Measurements from ENCODE around the gene FBXW4.

The FBXW4 gene

DNA sequence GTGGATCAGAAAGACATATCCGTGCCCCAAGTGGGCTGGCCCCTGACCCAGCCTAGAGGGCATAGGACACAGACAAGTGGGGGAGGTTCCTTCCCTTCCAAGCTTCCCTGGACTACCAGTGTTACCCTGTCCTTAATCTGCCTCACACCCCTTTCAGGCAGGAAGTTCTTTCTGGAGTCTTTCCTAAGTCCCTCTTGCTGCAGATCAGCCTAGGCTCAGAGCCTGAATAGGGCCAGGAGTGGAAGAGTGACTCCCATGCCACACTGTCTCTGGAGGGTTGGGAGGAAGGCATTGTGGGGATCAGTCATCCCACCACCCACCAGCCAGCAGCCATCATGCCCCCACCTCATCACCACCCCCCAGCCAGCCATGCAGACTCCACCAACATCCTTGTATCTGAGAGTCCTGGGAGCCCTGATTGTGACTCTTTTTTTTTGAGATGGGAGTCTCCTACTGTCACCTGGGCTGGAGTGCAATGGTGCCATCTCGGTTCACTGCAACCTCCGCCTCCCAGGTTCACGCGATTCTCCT lies 129.5 kb downstream of the FBXW4 start:
- TF ChIP-seq, protein P1, sequence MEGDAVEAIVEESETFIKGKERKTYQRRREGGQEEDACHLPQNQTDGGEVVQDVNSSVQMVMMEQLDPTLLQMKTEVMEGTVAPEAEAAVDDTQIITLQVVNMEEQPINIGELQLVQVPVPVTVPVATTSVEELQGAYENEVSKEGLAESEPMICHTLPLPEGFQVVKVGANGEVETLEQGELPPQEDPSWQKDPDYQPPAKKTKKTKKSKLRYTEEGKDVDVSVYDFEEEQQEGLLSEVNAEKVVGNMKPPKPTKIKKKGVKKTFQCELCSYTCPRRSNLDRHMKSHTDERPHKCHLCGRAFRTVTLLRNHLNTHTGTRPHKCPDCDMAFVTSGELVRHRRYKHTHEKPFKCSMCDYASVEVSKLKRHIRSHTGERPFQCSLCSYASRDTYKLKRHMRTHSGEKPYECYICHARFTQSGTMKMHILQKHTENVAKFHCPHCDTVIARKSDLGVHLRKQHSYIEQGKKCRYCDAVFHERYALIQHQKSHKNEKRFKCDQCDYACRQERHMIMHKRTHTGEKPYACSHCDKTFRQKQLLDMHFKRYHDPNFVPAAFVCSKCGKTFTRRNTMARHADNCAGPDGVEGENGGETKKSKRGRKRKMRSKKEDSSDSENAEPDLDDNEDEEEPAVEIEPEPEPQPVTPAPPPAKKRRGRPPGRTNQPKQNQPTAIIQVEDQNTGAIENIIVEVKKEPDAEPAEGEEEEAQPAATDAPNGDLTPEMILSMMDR (IDR thresholded peaks at IDR 0.05; ENCODE audit: low read depth, low read length): no peak
- H3K36me3 ChIP-seq: no peaks in the 10 kb centered on the region
- DNase-seq: no peak
- peaks cover 5% of the 10 kb centered on the region for H3K27me3 ChIP-seq
- no peaks in the 10 kb centered on the region for H3K9me3 ChIP-seq
- H3K4me1 ChIP-seq: peaks cover 13% of the 10 kb centered on the region
- no peak overlapping the region for H3K4me3 ChIP-seq (ENCODE audit: low read depth, low read length)

DNA sequence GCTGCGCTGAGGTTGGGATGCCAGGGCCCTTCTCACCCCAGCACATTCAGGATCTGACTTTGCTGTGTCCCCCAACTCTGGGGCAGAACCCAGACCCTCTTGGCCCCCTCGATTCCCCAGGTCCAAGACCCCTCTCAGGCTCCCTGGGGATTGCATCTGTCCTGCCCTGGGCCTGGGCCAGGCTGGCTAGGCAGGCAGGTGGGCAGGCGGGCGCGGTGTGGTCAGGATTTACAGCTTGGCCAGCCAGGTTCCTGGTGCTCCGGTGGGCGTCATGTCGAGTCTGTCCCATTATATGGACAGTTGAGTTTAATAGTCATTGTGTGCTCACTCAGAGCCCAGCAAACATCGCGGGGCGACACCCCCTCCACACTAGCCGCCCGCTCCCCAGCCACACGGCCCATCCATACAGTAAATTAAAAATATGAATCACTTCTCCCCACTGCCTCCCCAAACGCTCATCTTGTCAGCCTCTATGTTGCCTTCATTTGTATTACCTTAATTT lies 130.4 kb downstream of the FBXW4 start:
- Histone ChIP-seq H3K36me3 (no peaks in the 10 kb centered on the region), H3K9me3 (no peaks in the 10 kb centered on the region), H3K27me3 (peaks cover 4% of the 10 kb centered on the region), H3K4me3 (ENCODE audit: low read depth, low read length) (no peak overlapping the region), H3K4me1 (peaks cover 22% of the 10 kb centered on the region)
- DNase-seq: no peak
- TF ChIP-seq, protein P1 (IDR thresholded peaks at IDR 0.05; ENCODE audit: low read depth, low read length): no peak

DNA sequence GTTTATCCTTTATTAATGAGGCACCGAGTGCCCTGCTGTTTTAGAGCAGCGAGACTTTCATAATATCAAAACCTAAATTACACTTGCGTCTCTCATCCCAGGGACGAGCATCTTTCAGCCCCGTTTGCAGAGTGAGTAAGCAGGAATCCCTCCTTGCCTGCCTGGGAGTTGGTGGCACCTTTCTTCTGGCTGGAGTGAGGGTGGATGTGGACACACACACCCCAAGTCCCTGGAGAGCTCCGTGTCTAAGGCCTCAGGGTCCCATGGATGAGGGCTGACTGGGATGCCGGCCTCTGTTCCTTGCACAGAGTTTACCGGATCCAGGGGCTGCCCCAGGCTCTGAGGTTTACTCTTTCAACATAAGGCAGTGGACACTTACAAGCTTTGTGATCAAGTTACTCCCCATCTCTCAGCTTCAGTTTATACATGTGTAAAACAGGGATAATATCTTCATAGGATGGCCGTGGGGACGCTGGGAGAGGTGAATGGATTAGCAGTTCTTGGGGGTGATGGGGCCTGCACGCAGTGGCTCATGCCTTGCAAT lies 131.4 kb downstream of the FBXW4 start:
- TF ChIP-seq, protein P1 (IDR thresholded peaks at IDR 0.05; ENCODE audit: low read depth, low read length): no peak
- H3K27me3 ChIP-seq: no peaks in the 10 kb centered on the region
- H3K4me3 ChIP-seq (ENCODE audit: low read depth, low read length): no peak overlapping the region
- H3K4me1 ChIP-seq: peaks cover 29% of the 10 kb centered on the region
- H3K36me3 ChIP-seq: no peaks in the 10 kb centered on the region
- DNase-seq: no peak
- no peaks in the 10 kb centered on the region for H3K9me3 ChIP-seq

DNA sequence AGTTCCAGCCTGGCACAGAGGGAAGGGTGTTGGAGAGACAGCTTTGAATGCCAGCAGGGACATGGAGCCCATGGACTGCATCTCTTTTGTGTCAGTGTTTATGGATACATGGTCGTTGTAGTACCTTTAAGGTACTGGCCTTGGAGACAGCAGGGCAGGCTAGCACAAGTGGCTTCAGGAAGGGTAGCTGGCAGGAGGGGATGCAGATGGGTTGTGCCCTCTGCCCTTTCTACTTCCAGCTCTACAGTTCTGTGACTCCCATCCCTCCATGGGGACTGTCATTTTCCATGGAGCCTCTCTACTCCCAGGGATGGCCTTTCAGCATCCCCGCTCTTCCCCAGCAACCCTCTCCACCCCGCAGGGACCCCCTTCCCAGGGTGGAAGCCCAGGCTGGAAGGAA lies 132.0 kb downstream of the FBXW4 start:
- TF ChIP-seq, protein P1 (IDR thresholded peaks at IDR 0.05; ENCODE audit: low read depth, low read length): no peak
- no peak for DNase-seq
- H3K36me3 ChIP-seq: no peaks in the 10 kb centered on the region
- H3K4me3 ChIP-seq (ENCODE audit: low read depth, low read length): no peak overlapping the region
- peaks cover 33% of the 10 kb centered on the region for H3K4me1 ChIP-seq
- no peaks in the 10 kb centered on the region for H3K27me3 ChIP-seq
- H3K9me3 ChIP-seq: no peaks in the 10 kb centered on the region

DNA sequence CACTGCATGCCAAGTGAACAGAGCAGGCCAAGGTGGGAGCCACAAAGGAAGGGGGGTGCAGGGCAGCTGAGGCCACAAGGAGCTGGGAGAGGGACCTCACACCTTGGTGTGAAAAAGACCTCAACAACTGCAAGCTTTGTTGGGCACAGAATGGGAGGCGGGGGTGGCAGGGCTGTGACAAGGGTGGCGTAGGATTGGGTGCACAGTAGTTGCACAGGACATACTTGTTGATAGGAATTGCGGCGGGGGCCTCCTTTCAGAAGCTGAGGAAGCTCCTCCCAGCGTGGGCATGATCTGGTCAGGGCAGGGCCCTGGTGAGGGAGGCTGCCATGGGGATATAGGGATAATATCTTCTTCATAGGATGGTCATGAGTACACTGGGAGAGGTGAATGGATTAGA lies 132.7 kb downstream of the FBXW4 start:
- no peak overlapping the region for H3K4me3 ChIP-seq (ENCODE audit: low read depth, low read length)
- peaks cover 33% of the 10 kb centered on the region for H3K4me1 ChIP-seq
- no peak for DNase-seq
- TF ChIP-seq, protein P1 (IDR thresholded peaks at IDR 0.05; ENCODE audit: low read depth, low read length): no peak
- no peaks in the 10 kb centered on the region for H3K36me3 ChIP-seq
- H3K9me3 ChIP-seq: no peaks in the 10 kb centered on the region
- H3K27me3 ChIP-seq: no peaks in the 10 kb centered on the region

DNA sequence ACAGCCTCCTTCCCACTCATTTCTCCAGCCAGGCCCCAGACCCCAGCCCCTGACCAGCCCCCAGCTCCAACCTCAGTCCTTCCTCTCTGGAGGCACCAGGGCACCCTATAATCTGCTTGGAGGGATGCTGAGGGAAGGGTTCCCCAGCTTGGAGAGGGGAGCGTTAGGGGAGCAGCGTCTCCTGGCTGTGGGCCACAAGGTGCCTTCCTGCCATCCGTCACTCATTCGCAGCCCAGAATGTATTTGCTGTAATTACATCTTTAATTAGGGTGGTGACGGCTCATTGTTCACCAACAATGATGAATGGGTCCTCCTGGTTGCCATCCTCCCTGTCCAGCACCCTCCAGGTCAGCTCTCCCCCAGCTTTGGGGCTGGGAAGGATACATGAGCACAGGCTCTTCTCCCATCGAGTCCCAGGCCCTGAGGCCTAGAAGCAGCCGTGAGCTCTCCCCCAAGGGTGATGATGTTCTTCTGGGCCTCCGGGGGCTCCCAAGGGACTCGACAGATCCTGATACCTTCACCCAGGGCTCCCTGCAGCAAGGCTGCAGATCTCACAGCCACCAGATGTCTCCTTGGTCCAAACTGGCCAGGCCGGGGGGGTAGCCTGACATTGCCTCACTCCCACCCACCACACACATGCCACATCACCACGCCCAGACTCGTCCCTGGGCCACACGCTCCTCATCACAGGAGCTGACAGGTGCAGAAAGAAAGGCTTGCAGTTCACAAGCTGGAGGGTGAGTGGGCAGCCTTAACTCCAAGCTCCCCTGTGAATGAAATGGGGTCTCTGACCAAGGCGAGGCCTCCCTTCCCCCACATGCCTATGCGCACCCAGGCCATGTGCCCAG lies 133.7 kb downstream of the FBXW4 start:
- TF ChIP-seq, protein P1 (IDR thresholded peaks at IDR 0.05; ENCODE audit: low read depth, low read length): no peak
- peaks cover 33% of the 10 kb centered on the region for H3K4me1 ChIP-seq
- no peaks in the 10 kb centered on the region for H3K36me3 ChIP-seq
- no peak for DNase-seq
- H3K4me3 ChIP-seq (ENCODE audit: low read depth, low read length): no peak overlapping the region
- H3K27me3 ChIP-seq: no peaks in the 10 kb centered on the region
- no peaks in the 10 kb centered on the region for H3K9me3 ChIP-seq
